ENCODE data around the gene EPN1.

DNA sequence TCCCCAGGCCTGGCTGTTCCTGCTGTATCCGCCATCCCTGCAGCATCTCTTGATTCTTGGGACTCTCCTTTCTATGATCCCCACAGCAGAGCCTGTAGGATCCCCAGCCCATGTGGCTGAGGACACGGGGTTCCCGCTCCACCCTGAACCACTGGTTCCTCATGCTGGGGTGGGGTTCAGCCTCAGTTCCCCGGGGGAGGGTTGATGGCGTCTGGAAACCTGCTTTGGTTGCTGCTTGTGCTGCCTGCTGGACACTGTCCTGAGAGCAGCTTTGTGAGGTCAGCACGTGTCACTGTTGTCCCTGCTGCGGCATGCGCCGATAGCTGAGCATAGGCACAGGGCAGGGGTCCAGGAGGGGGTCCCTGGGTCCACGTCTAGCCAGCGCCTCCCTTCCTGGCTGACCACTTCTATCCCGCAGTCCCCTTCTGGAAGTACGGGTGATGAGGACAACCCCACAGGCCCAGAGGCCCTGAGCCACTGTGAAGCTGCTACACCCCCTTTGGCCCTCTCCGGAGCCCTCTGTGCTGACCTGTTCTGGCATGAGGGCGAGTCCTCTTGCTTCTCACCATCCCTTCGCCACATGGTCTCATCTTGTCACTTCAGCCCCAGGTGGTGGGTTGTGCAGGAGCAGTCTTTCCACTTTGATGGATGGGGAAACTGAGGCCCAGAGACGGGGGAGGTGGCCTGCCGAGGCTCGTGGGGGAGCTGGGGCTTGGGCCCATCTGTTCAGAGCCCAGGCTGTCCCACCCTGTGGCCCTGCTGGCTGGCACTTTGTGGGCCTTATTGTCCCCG is 5.5 kb downstream of the EPN1 start:
- TF ChIP-seq POLR2A (IDR thresholded peaks at IDR 0.05; ENCODE audit: low read depth, low read length) (no peak), POLR2AphosphoS5 (IDR thresholded peaks at IDR 0.05; ENCODE audit: low read depth, low read length) (no peak; the same call in 1 of the 2 replicates), TAF1 (IDR thresholded peaks at IDR 0.05; ENCODE audit: low read depth, low read length) (no peak), SPI1 (IDR thresholded peaks at IDR 0.05; ENCODE audit: low read depth, low read length) (no peak), POU2F2 (IDR thresholded peaks at IDR 0.05; ENCODE audit: low read depth, low read length) (no peak)
